Endothelial cell of umbilical vein (primary cell): ENCODE measurements around the gene CEP170. TPM values are rescaled to one million over a fixed set of nuclear protein-coding genes. Genes with fewer than 3 reads are reported as not detected.

Experiments used
- polyA plus RNA-seq, 4 experiments: library from polyadenylated mRNA; depleted of rRNA in 3 of 4; stranded (reverse) in 3 of 4; unstranded in 1 of 4; fragments of >200 nt; gene quantifications; 2 replicates each; pipeline versions ENCODE4 v1.2.1 to v1.2.3, GENCODE V29; 2011 to 2012; ENCODE audit warnings: missing spikeins in 1 of 4
- small RNA-seq: library from RNA; depleted of rRNA; stranded (forward); fragments of <200 nt; gene quantifications from one replicate; pipeline ENCODE3, GENCODE V24; 2012; ENCODE audit warnings: low replicate concordance, low read depth; ENCODE audit not compliant: insufficient read depth, insufficient read length
- total RNA-seq: library from RNA; stranded (reverse); gene quantifications from 2 replicates; pipeline ENCODE4 v1.2.3, GENCODE V29; 2021

CEP170 gene
- total and polyA plus RNA-seq, 2 donors (not counting 3 experiments of a cell fraction or from before 2014, with no cell fraction given), result 49.6 to 225 TPM

Small RNA genes lying within 50 kb of the gene (small RNA-seq; reads per million reads assigned to genes)
- not detected for gene RNU6-747P

Other genes starting within 250 kb of the CEP170 start
- 25.7 and 29.4 TPM in 2 replicates for gene SDCCAG8, start 760 bp upstream of the CEP170 start, total RNA-seq
- 14.6 and 15.8 TPM in 2 replicates for gene SDCCAG8, start 760 bp upstream of the CEP170 start, polyA plus RNA-seq